Progenitor cell of endocrine pancreas (in vitro differentiated cells): ENCODE measurements around the gene DNAJC3. TPM values are rescaled to one million over a fixed set of nuclear protein-coding genes. Genes with fewer than 3 reads are reported as not detected.
"Not testable (repeated sequence)": the region's sequence is repeated elsewhere in the genome, so short reads cannot be mapped to it uniquely, and the experiment has no call there.

Experiments used
- DNase-seq: peaks from one replicate; pipeline ENCODE4 v3.0.0; 2021; ENCODE audit warnings: low spot score; ENCODE audit not compliant: unreplicated experiment
- H3K27ac Mint-ChIP-seq: 2 replicates; pipeline ENCODE4 v1.8.0; 2021; ENCODE audit warnings: mild to moderate bottlenecking, moderate library complexity, mixed read lengths
- H3K27me3 Mint-ChIP-seq: 2 replicates; pipeline ENCODE4 v1.8.0; 2021; ENCODE audit warnings: mixed read lengths
- H3K36me3 Mint-ChIP-seq: 2 replicates; pipeline ENCODE4 v1.8.0; 2022; ENCODE audit warnings: mixed read lengths; ENCODE audit not compliant: insufficient read depth
- H3K4me1 Mint-ChIP-seq: 2 replicates; pipeline ENCODE4 v1.8.0; 2021; ENCODE audit warnings: low read depth, mixed read lengths
- H3K4me3 Mint-ChIP-seq: 2 replicates; pipeline ENCODE4 v1.8.0; 2021; ENCODE audit warnings: low read depth, mild to moderate bottlenecking, moderate library complexity, mixed read lengths
- H3K9me3 Mint-ChIP-seq: 2 replicates; pipeline ENCODE4 v1.8.0; 2021; ENCODE audit warnings: low read depth, mixed read lengths
- CTCF ChIP-seq: fragments of 200-600 bp; sonication (generic); IDR thresholded peaks from one replicate; pipeline ENCODE4 v1.5.0; 2021; ENCODE audit warnings: antibody characterized with exemption, mild to moderate bottlenecking; ENCODE audit not compliant: unreplicated experiment
- total RNA-seq: library from RNA; stranded (reverse); gene quantifications from 2 replicates; pipeline ENCODE4 v1.2.1, GENCODE V29; 2021

DNAJC3 gene
- total RNA-seq, 1 donor from 2014 or later: 31.7 TPM

- H3K4me3 Mint-ChIP-seq: peak overlapping the region; percentile 91
- H3K27me3 Mint-ChIP-seq: no peaks in the 10 kb centered on the region
- peaks cover 39% of the 10 kb centered on the region for H3K4me1 Mint-ChIP-seq
- H3K36me3 Mint-ChIP-seq: peaks cover 9% of the 10 kb centered on the region
- peaks cover 5% of the 10 kb centered on the region for H3K9me3 Mint-ChIP-seq
- no peak for DNase-seq
- peak overlapping the region; percentile 99 for H3K27ac Mint-ChIP-seq
- no peak for TF ChIP-seq CTCF
Measured at GRCh38 chr13:95676105-95676761, 706 bp upstream of the DNAJC3 start.

GRCh38 chr13:95677564-95678266 is 776 bp downstream of the DNAJC3 start:
- H3K27me3 Mint-ChIP-seq: no peaks in the 10 kb centered on the region
- no peaks in the 10 kb centered on the region for H3K9me3 Mint-ChIP-seq
- peaks cover 49% of the 10 kb centered on the region for H3K4me1 Mint-ChIP-seq
- peak overlapping the region; percentile 94 for H3K27ac Mint-ChIP-seq
- peaks cover 4% of the 10 kb centered on the region for H3K36me3 Mint-ChIP-seq
- no peak for DNase-seq
- peak overlapping the region; percentile 91 for H3K4me3 Mint-ChIP-seq
- no peak for TF ChIP-seq CTCF

- H3K9me3 Mint-ChIP-seq: no peaks in the 10 kb centered on the region
- H3K27ac Mint-ChIP-seq: peak overlapping the region; percentile 84
- H3K36me3 Mint-ChIP-seq: peaks cover 3% of the 10 kb centered on the region
- peaks cover 47% of the 10 kb centered on the region for H3K4me1 Mint-ChIP-seq
- DNase-seq: no peak
- TF ChIP-seq CTCF: no peak
- H3K4me3 Mint-ChIP-seq: peak overlapping the region; percentile 91
- H3K27me3 Mint-ChIP-seq: no peaks in the 10 kb centered on the region
Measured at GRCh38 chr13:95678967-95679366, 2.0 kb downstream of the DNAJC3 start.

GRCh38 chr13:95679722-95680121 is 2.8 kb downstream of the DNAJC3 start:
- peaks cover 3% of the 10 kb centered on the region for H3K9me3 Mint-ChIP-seq
- peaks cover 7% of the 10 kb centered on the region for H3K36me3 Mint-ChIP-seq
- H3K27ac Mint-ChIP-seq: peak overlapping the region; percentile 45
- H3K4me3 Mint-ChIP-seq: no peak overlapping the region
- TF ChIP-seq CTCF: no peak
- peaks cover 46% of the 10 kb centered on the region for H3K4me1 Mint-ChIP-seq
- no peaks in the 10 kb centered on the region for H3K27me3 Mint-ChIP-seq
- no peak for DNase-seq

- H3K4me3 Mint-ChIP-seq: no peak overlapping the region
- H3K36me3 Mint-ChIP-seq: peaks cover 33% of the 10 kb centered on the region
- H3K4me1 Mint-ChIP-seq: peaks cover 25% of the 10 kb centered on the region
- no peaks in the 10 kb centered on the region for H3K27me3 Mint-ChIP-seq
- H3K9me3 Mint-ChIP-seq: peaks cover 41% of the 10 kb centered on the region
- no peak for DNase-seq
- TF ChIP-seq CTCF: no peak
- no peak overlapping the region for H3K27ac Mint-ChIP-seq
Measured at GRCh38 chr13:95684418-95684817, 7.5 kb downstream of the DNAJC3 start.

- H3K27ac Mint-ChIP-seq: not testable (repeated sequence)
Measured at GRCh38 chr13:95684960-95685359, 8.0 kb downstream of the DNAJC3 start.

More at GRCh38 chr13:95684960-95685359, 8.0 kb downstream of the DNAJC3 start:
- Mint-ChIP-seq H3K36me3 (peaks cover 38% of the 10 kb centered on the region), H3K4me1 (peaks cover 20% of the 10 kb centered on the region), H3K9me3 (peaks cover 45% of the 10 kb centered on the region)
- H3K27me3 Mint-ChIP-seq, H3K4me3 Mint-ChIP-seq, DNase-seq: not testable (repeated sequence)
